Naive thymus-derived CD4-positive, alpha-beta T cell (primary cell): Measurements from ENCODE around the gene KDM4C. TPM values are rescaled to one million over a fixed set of nuclear protein-coding genes. Genes with fewer than 3 reads are reported as not detected.

Experiments used
- ATAC-seq: fragments of 150-1000 bp; cut with Tn5 transposase; 2 replicates; pipeline ENCODE4 v1.10.0; 2021; ENCODE audit warnings: mild to moderate bottlenecking, moderate library complexity
- CTCF ChIA-PET: fragments of 350-600 bp; sonication (Branson Sonifier 250); formaldehyde crosslinking; loops from one replicate; lab custom pipeline; 2021; ENCODE audit warnings: antibody characterized with exemption; lab: Charles Lee
- POLR2A ChIA-PET: fragments of 350-600 bp; sonication (Branson Sonifier 250); formaldehyde crosslinking; loops from one replicate; lab custom pipeline; 2021; ENCODE audit warnings: antibody characterized with exemption, inconsistent platforms; lab: Charles Lee
- DNase-seq, 9 donors: peaks; one replicate each; pipeline versions ENCODE4 v3.0.0 to v3.0.0-alpha.2; 2020 to 2022; ENCODE audit warnings: mixed read lengths in 1 of 9
- H3K27ac ChIP-seq: one replicate; pipeline ENCODE4 v1.7.0; 2013; ENCODE audit warnings: mild to moderate bottlenecking, low read depth, low read length, moderate library complexity
- H3K27me3 ChIP-seq, 2 donors: one replicate each; pipeline ENCODE4 v1.7.0; 2013; ENCODE audit warnings: low read length in 2 of 2, mild to moderate bottlenecking in 2 of 2, moderate library complexity in 2 of 2; ENCODE audit not compliant: control insufficient read depth in 2 of 2, insufficient read depth in 2 of 2
- H3K36me3 ChIP-seq, 3 experiments: 1 replicate in 2 of 3; 2 replicates in 1 of 3; pipeline ENCODE4 v1.7.0; 2013; ENCODE audit warnings: low read length in 3 of 3, mild to moderate bottlenecking in 3 of 3, moderate library complexity in 1 of 3; ENCODE audit not compliant: insufficient read depth in 3 of 3, control insufficient read depth in 2 of 3
- H3K4me1 ChIP-seq, 2 donors: one replicate each; pipeline ENCODE4 v1.7.0; 2013; ENCODE audit warnings: low read length in 2 of 2, mild to moderate bottlenecking in 2 of 2, moderate library complexity in 1 of 2; ENCODE audit not compliant: control insufficient read depth in 2 of 2, insufficient read depth in 2 of 2
- H3K4me3 ChIP-seq: 2 replicates; pipeline ENCODE4 v1.7.0; 2013; ENCODE audit warnings: mild to moderate bottlenecking, low read length
- H3K9me3 ChIP-seq, 3 experiments: 1 replicate in 2 of 3; 2 replicates in 1 of 3; pipeline ENCODE4 v1.7.0; 2013; ENCODE audit warnings: low read length in 3 of 3; ENCODE audit not compliant: control insufficient read depth in 2 of 3
- H3K27ac Mint-ChIP-seq, 9 donors: one replicate each; pipeline ENCODE4 v1.8.0; 2020 to 2022; ENCODE audit warnings: mixed read lengths in 9 of 9, mild to moderate bottlenecking in 8 of 9, moderate library complexity in 5 of 9, inconsistent platforms in 2 of 9
- H3K27me3 Mint-ChIP-seq, 5 donors: one replicate each; pipeline ENCODE4 v1.8.0; 2021 to 2022; ENCODE audit warnings: mixed read lengths in 5 of 5, mild to moderate bottlenecking in 1 of 5
- H3K36me3 Mint-ChIP-seq, 5 donors: one replicate each; pipeline ENCODE4 v1.8.0; 2020 to 2022; ENCODE audit warnings: mixed read lengths in 5 of 5, mild to moderate bottlenecking in 3 of 5, inconsistent platforms in 1 of 5
- H3K4me1 Mint-ChIP-seq, 7 donors: one replicate each; pipeline ENCODE4 v1.8.0; 2020 to 2022; ENCODE audit warnings: mixed read lengths in 7 of 7, mild to moderate bottlenecking in 3 of 7, inconsistent platforms in 1 of 7
- H3K4me3 Mint-ChIP-seq, 10 donors: one replicate each; pipeline ENCODE4 v1.8.0; 2020 to 2022; ENCODE audit warnings: mild to moderate bottlenecking in 10 of 10, mixed read lengths in 10 of 10, moderate library complexity in 6 of 10, inconsistent platforms in 2 of 10
- H3K9me3 Mint-ChIP-seq, 11 donors: one replicate each; pipeline ENCODE4 v1.8.0; 2020 to 2022; ENCODE audit warnings: mixed read lengths in 11 of 11, mild to moderate bottlenecking in 4 of 11, inconsistent platforms in 1 of 11, moderate library complexity in 1 of 11
- intact Hi-C, 2 donors: fragments of 100-400 bp; cut with micrococcal nuclease; formaldehyde crosslinking; loops; one replicate each; pipeline ENCODE4 v1.15.1; 2023
- polyA plus RNA-seq, 2 donors: library from polyadenylated mRNA; unstranded; fragments of 300-500 nt; fragmentation: Illumina TruSeq; gene quantifications; one replicate each; pipeline ENCODE4 v1.2.3, GENCODE V29; 2021
- total RNA-seq, 6 experiments: library from RNA in 5 of 6; stranded (reverse) in 5 of 6; gene quantifications; 1 replicate in 5 of 6; 2 replicates in 1 of 6; pipeline ENCODE4 v1.2.3 and lab custom pipeline; 2021 to 2026

The KDM4C gene
- total and polyA plus RNA-seq, 7 experiments from 2014 or later = 38.5 to 100 (median 91.3) TPM

- Mint-ChIP-seq H3K9me3 (peaks cover 0 to 2% (median 0%) of the 10 kb centered on the region in 11 donors), H3K36me3 (peaks cover 0 to 61% (median 37%) of the 10 kb centered on the region in 5 donors), H3K27ac (peak overlapping the region in 3 of 9 donors; percentile 33 to 49 (median 36)), H3K27me3 (no peaks in the 10 kb centered on the region), H3K4me1 (peaks cover 29 to 60% (median 55%) of the 10 kb centered on the region in 7 donors), H3K4me3 (peak overlapping the region in 2 of 10 donors; percentile 13 to 33)
- H3K4me1 ChIP-seq = peaks cover 8 to 30% of the 10 kb centered on the region in 2 donors
- peaks cover 0 to 11% (median 0%) of the 10 kb centered on the region in 3 experiments for H3K36me3 ChIP-seq
- ATAC-seq (no peak), DNase-seq (no peak)
- no peaks in the 10 kb centered on the region for H3K27me3 ChIP-seq
- ChIA-PET CTCF (no interaction called here), POLR2A (no interaction called here)
- H3K4me3 ChIP-seq = no peak overlapping the region
- H3K27ac ChIP-seq = no peak overlapping the region
- intact Hi-C loops = no loop called here
- H3K9me3 ChIP-seq = no peaks in the 10 kb centered on the region
Measured at GRCh38 chr9:7148243-7148765, 390.5 kb downstream of the KDM4C start.

DNA sequence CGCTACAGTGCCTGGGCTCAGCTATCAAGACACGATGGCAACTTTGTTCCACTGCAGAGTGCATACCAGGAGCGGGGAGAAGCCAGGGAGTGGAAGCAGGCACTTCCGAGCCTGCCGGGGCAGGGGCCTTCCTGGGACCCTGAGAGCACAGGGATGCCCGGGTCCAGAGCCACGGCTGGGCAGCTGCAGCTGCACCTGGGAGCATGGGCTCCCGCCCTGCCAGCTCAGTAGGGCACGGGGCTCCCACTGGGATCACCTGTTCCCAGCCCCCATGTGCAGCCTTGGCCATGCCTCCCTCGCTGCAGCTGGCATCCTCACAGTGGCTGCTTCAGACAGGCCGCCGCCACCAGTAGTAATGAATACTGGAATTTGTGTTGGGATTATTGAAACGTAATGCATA is 391.5 kb downstream of the KDM4C start:
- H3K27ac ChIP-seq = no peak overlapping the region
- H3K4me1 ChIP-seq = peaks cover 8 to 30% of the 10 kb centered on the region in 2 donors
- ATAC-seq (no peak), DNase-seq (no peak)
- POLR2A ChIA-PET = no interaction called here
- Mint-ChIP-seq H3K27ac (peak overlapping the region; percentile 22 to 92 (median 82)), H3K9me3 (peaks cover 0 to 3% (median 0%) of the 10 kb centered on the region in 11 donors), H3K27me3 (no peaks in the 10 kb centered on the region), H3K4me3 (peak overlapping the region in 6 of 10 donors; percentile 25 to 63 (median 42)), H3K4me1 (peaks cover 32 to 60% (median 56%) of the 10 kb centered on the region in 7 donors), H3K36me3 (peaks cover 8 to 67% (median 42%) of the 10 kb centered on the region in 5 donors)
- H3K36me3 ChIP-seq = peaks cover 0 to 11% (median 0%) of the 10 kb centered on the region in 3 experiments
- intact Hi-C loops = no loop called here
- no peaks in the 10 kb centered on the region for H3K27me3 ChIP-seq
- H3K4me3 ChIP-seq = no peak overlapping the region
- no peaks in the 10 kb centered on the region for H3K9me3 ChIP-seq
- CTCF ChIA-PET = no interaction called here

DNA sequence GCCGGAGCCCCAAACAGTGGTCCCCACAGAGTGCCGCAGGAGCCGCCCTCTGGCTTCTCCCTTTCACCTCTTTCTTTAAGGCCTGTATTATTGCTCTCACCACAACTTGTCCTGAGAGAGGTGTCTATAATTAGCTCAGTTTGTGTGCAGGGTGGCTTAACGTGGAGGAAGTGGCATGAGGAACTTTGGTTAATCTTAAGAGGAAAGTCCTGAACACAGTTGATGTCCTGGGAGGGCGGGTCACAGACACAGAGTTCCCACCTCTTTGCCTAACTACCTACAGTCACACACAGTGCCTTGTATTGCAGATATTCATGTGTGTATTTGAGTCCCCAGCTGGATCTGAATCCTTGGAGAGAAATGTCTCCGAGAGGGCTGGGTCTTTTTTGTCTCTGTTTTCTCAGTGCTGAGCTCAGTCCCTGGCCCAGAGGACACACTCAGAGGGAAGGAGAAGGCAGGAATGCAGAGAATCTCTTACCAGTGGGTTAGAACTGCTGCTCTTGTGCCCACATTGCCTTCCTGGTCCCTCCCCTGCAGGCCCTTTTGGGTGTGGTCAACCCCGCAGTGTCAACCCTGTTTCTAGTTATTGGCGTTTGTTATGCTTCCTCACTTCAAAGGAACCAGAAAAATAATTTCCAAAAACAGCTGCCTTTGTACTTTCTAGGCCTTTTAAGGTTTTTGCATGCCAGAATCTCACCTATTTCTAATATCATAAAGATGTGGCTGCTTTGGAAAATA is 392.5 kb downstream of the KDM4C start:
- no peaks in the 10 kb centered on the region for H3K27me3 Mint-ChIP-seq
- peak overlapping the region; percentile 36 for H3K27ac ChIP-seq
- H3K9me3 Mint-ChIP-seq = peaks cover 0 to 3% (median 0%) of the 10 kb centered on the region in 11 donors
- no peaks in the 10 kb centered on the region for H3K9me3 ChIP-seq
- DNase-seq = peak in 6 of 9 donors; percentile 8 to 61 (median 40)
- peak overlapping the region; percentile 27 to 77 (median 62) for H3K4me3 Mint-ChIP-seq
- H3K36me3 Mint-ChIP-seq = peaks cover 8 to 65% (median 44%) of the 10 kb centered on the region in 5 donors
- H3K4me3 ChIP-seq = peak overlapping the region; percentile 16
- peak; percentile 69 for ATAC-seq
- H3K4me1 ChIP-seq = peaks cover 8 to 30% of the 10 kb centered on the region in 2 donors
- H3K36me3 ChIP-seq = peaks cover 0 to 3% (median 0%) of the 10 kb centered on the region in 3 experiments
- intact Hi-C loops = no loop called here
- CTCF ChIA-PET = no interaction called here
- peaks cover 30 to 58% (median 55%) of the 10 kb centered on the region in 7 donors for H3K4me1 Mint-ChIP-seq
- H3K27me3 ChIP-seq = no peaks in the 10 kb centered on the region
- H3K27ac Mint-ChIP-seq = peak overlapping the region; percentile 22 to 92 (median 86)
- POLR2A ChIA-PET = interaction anchor here (0.6 kb wide), 1 partner anchor 72 kb away, joined by 5 read pairs; no protein-coding TSS in a partner anchor

- H3K27me3 ChIP-seq = no peaks in the 10 kb centered on the region
- Mint-ChIP-seq H3K27me3 (no peaks in the 10 kb centered on the region), H3K4me3 (no peak overlapping the region), H3K9me3 (peaks cover 0 to 6% (median 0%) of the 10 kb centered on the region in 11 donors), H3K27ac (peak overlapping the region in 2 of 9 donors; percentile 62 to 66), H3K4me1 (peaks cover 25 to 58% (median 42%) of the 10 kb centered on the region in 7 donors), H3K36me3 (peaks cover 8 to 63% (median 44%) of the 10 kb centered on the region in 5 donors)
- ATAC-seq = no peak
- H3K36me3 ChIP-seq = peaks cover 0 to 3% (median 0%) of the 10 kb centered on the region in 3 experiments
- DNase-seq = no peak
- H3K4me3 ChIP-seq = no peak overlapping the region
- peaks cover 8 to 30% of the 10 kb centered on the region in 2 donors for H3K4me1 ChIP-seq
- CTCF ChIA-PET = no interaction called here
- H3K27ac ChIP-seq = no peak overlapping the region
- POLR2A ChIA-PET = no interaction called here
- no peaks in the 10 kb centered on the region for H3K9me3 ChIP-seq
- intact Hi-C loops = no loop called here
Measured at GRCh38 chr9:7153134-7153533, 395.4 kb downstream of the KDM4C start.

- peaks cover 23 to 58% (median 42%) of the 10 kb centered on the region in 7 donors for H3K4me1 Mint-ChIP-seq
- peaks cover 0 to 3% (median 0%) of the 10 kb centered on the region in 3 experiments for H3K36me3 ChIP-seq
- H3K27ac ChIP-seq = no peak overlapping the region
- POLR2A ChIA-PET = no interaction called here
- no peak overlapping the region for H3K4me3 Mint-ChIP-seq
- no peaks in the 10 kb centered on the region for H3K27me3 Mint-ChIP-seq
- H3K27me3 ChIP-seq = no peaks in the 10 kb centered on the region
- ATAC-seq (no peak), DNase-seq (no peak)
- H3K4me3 ChIP-seq = no peak overlapping the region
- no peaks in the 10 kb centered on the region for H3K9me3 ChIP-seq
- intact Hi-C loops = no loop called here
- H3K9me3 Mint-ChIP-seq = peaks cover 0 to 6% (median 0%) of the 10 kb centered on the region in 11 donors
- peaks cover 8 to 28% of the 10 kb centered on the region in 2 donors for H3K4me1 ChIP-seq
- CTCF ChIA-PET = no interaction called here
- peaks cover 8 to 63% (median 48%) of the 10 kb centered on the region in 5 donors for H3K36me3 Mint-ChIP-seq
- H3K27ac Mint-ChIP-seq = peak overlapping the region in 3 of 9 donors; percentile 25 to 66 (median 62)
Measured at GRCh38 chr9:7153566-7153965, 395.8 kb downstream of the KDM4C start.

DNA sequence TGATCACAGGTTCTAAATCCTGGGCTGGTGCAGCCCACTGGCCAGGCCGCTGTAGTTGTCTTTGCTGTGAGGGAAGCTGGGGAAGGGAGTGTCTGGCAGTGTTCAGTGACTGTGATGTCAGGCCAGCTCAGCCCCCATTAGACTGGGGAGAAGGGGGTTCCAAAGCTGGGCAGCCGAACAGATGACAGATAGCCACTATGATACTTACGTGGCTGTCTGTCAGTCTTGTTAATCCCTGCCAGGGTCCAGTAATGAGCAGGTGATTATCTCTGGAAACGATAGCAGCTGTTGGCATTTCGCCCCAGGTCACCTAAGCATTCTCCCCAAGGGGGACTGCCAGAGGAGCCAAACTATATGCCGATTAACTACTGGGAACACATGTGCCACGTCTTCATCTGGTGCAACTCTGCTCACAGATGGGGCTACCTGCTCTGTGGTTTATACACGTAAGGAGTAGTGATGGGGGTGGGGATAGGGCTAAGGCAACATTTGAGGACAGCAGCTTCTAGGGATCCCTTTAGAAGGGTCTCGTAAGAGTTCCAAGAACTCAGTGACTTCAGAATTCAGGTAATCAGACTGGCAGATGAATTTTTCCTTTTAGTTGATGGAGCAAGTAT is 396.3 kb downstream of the KDM4C start:
- POLR2A ChIA-PET = interaction anchor here (1.0 kb wide), 1 partner anchor 10 kb away, joined by 4 read pairs; no protein-coding TSS in a partner anchor
- Mint-ChIP-seq H3K27ac (peak overlapping the region in 2 of 9 donors; percentile 47 to 66), H3K36me3 (peaks cover 10 to 67% (median 48%) of the 10 kb centered on the region in 5 donors)

More for the DNA sequence above, 396.3 kb downstream of the KDM4C start:
- H3K36me3 ChIP-seq = peaks cover 0 to 3% (median 0%) of the 10 kb centered on the region in 3 experiments
- intact Hi-C loops = no loop called here
- DNase-seq (no peak), ATAC-seq (no peak)
- H3K27me3 ChIP-seq = no peaks in the 10 kb centered on the region
- CTCF ChIA-PET = no interaction called here
- H3K27ac ChIP-seq = no peak overlapping the region
- H3K4me1 Mint-ChIP-seq = peaks cover 22 to 60% (median 42%) of the 10 kb centered on the region in 7 donors
- no peak overlapping the region for H3K4me3 ChIP-seq
- H3K27me3 Mint-ChIP-seq = no peaks in the 10 kb centered on the region
- no peaks in the 10 kb centered on the region for H3K9me3 ChIP-seq
- H3K4me3 Mint-ChIP-seq = peak overlapping the region in 1 of 10 donors; percentile 63
- peaks cover 8 to 22% of the 10 kb centered on the region in 2 donors for H3K4me1 ChIP-seq
- H3K9me3 Mint-ChIP-seq = peaks cover 0 to 6% (median 0%) of the 10 kb centered on the region in 11 donors
